ENCODE measurements around the gene CCDC148. TPM values are rescaled to one million over a fixed set of nuclear protein-coding genes. Genes with fewer than 3 reads are reported as not detected.
A peak's percentile ranks its signal among the peaks of the same experiment; 100 is the strongest.

The CCDC148 gene
- total and polyA plus RNA-seq, 2 donors from 2014 or later, result 6.6 to 21.0 TPM

- no peak for TF ChIP-seq CTCF (IDR thresholded peaks at IDR 0.05; ENCODE audit: borderline replicate concordance, extremely low read depth, insufficient read depth)
- H3K9me3 ChIP-seq (ENCODE audit: control insufficient read depth in 2 of 3, insufficient read depth in 1 of 3, low read length in 3 of 3), result no peaks in the 10 kb centered on the region
- H3K9ac ChIP-seq (ENCODE audit: low read length in 3 of 3), result no peak overlapping the region
- no peaks in the 10 kb centered on the region for H3K27me3 ChIP-seq (ENCODE audit: control insufficient read depth, insufficient read depth, low read length)
- intact Hi-C loops (cut with DNase I), result no loop called here
- FAIRE-seq, result no peak
- H3K36me3 ChIP-seq (ENCODE audit: control insufficient read depth in 2 of 3, insufficient read depth in 3 of 3, low read length in 3 of 3), result no peaks in the 10 kb centered on the region
- H3K4me3 ChIP-seq (ENCODE audit: low read length in 3 of 3), result no peak overlapping the region
- H3K27ac ChIP-seq (ENCODE audit: low read depth in 2 of 2, low read length in 2 of 2), result no peak overlapping the region
- no peak for DNase-seq
- H3K4me1 ChIP-seq (ENCODE audit: control insufficient read depth in 2 of 3, insufficient read depth in 2 of 3, low read depth in 1 of 3, low read length in 3 of 3), result no peaks in the 10 kb centered on the region
Measured at GRCh38 chr2:158276619-158277471, 179.7 kb downstream of the CCDC148 start.

- H3K27ac ChIP-seq (ENCODE audit: low read depth in 2 of 2, low read length in 2 of 2), result no peak overlapping the region
- H3K27me3 ChIP-seq (ENCODE audit: control insufficient read depth, insufficient read depth, low read length), result no peaks in the 10 kb centered on the region
- intact Hi-C loops (cut with DNase I), result no loop called here
- H3K36me3 ChIP-seq (ENCODE audit: control insufficient read depth in 2 of 3, insufficient read depth in 3 of 3, low read length in 3 of 3), result no peaks in the 10 kb centered on the region
- TF ChIP-seq CTCF (IDR thresholded peaks at IDR 0.05; ENCODE audit: borderline replicate concordance, extremely low read depth, insufficient read depth), result no peak
- no peaks in the 10 kb centered on the region for H3K4me1 ChIP-seq (ENCODE audit: control insufficient read depth in 2 of 3, insufficient read depth in 2 of 3, low read depth in 1 of 3, low read length in 3 of 3)
- no peak for FAIRE-seq
- H3K4me3 ChIP-seq (ENCODE audit: low read length in 3 of 3), result no peak overlapping the region
- H3K9me3 ChIP-seq (ENCODE audit: control insufficient read depth in 2 of 3, insufficient read depth in 1 of 3, low read length in 3 of 3), result no peaks in the 10 kb centered on the region
- peak in 1 of 5 donors; percentile 14 for DNase-seq
- no peak overlapping the region for H3K9ac ChIP-seq (ENCODE audit: low read length in 3 of 3)
Measured at GRCh38 chr2:158273791-158274190, 182.8 kb downstream of the CCDC148 start.

- Histone ChIP-seq H3K4me3 (ENCODE audit: low read length in 3 of 3) (no peak overlapping the region), H3K27ac (ENCODE audit: low read depth in 2 of 2, low read length in 2 of 2) (no peak overlapping the region), H3K27me3 (ENCODE audit: control insufficient read depth, insufficient read depth, low read length) (no peaks in the 10 kb centered on the region), H3K36me3 (ENCODE audit: control insufficient read depth in 2 of 3, insufficient read depth in 3 of 3, low read length in 3 of 3) (no peaks in the 10 kb centered on the region), H3K9me3 (ENCODE audit: control insufficient read depth in 2 of 3, insufficient read depth in 1 of 3, low read length in 3 of 3) (no peaks in the 10 kb centered on the region), H3K9ac (ENCODE audit: low read length in 3 of 3) (no peak overlapping the region), H3K4me1 (ENCODE audit: control insufficient read depth in 2 of 3, insufficient read depth in 2 of 3, low read depth in 1 of 3, low read length in 3 of 3) (no peaks in the 10 kb centered on the region)
- FAIRE-seq, result no peak
- intact Hi-C loops (cut with DNase I), result no loop called here
- no peak for DNase-seq
- TF ChIP-seq CTCF (IDR thresholded peaks at IDR 0.05; ENCODE audit: borderline replicate concordance, extremely low read depth, insufficient read depth), result no peak
Measured at GRCh38 chr2:158270536-158270935, 186.0 kb downstream of the CCDC148 start.
